Loucy (cell line): ENCODE measurements around the gene ATF5.

Experiments
- H2AFZ ChIP-seq: fragments of 200-600 bp; sonication (generic); 2 replicates; pipeline ENCODE4 v1.6.0; 2016; ENCODE audit warnings: antibody characterized with exemption, mild to moderate bottlenecking, low read length, moderate library complexity
- H3F3A ChIP-seq: fragments of 200-600 bp; 2 replicates; pipeline ENCODE4 v1.6.0; 2016; ENCODE audit warnings: antibody characterized with exemption, low read depth, mild to moderate bottlenecking
- H3K27me3 ChIP-seq: fragments of 200-600 bp; sonication (generic); 2 replicates; pipeline ENCODE4 v1.6.1; 2014; ENCODE audit warnings: low read length, mild to moderate bottlenecking; ENCODE audit not compliant: insufficient read depth, poor library complexity, severe bottlenecking
- H3K36me3 ChIP-seq: fragments of 200-600 bp; sonication (generic); 2 replicates; pipeline ENCODE4 v1.6.1; 2016; ENCODE audit warnings: low read length; ENCODE audit not compliant: insufficient read depth
- H3K4me1 ChIP-seq: fragments of 200-600 bp; sonication (generic); 2 replicates; pipeline ENCODE4 v1.5.1; 2014; ENCODE audit warnings: low read length, mild to moderate bottlenecking; ENCODE audit not compliant: insufficient read depth, poor library complexity, severe bottlenecking
- H3K4me2 ChIP-seq: fragments of 200-600 bp; sonication (generic); 2 replicates; pipeline ENCODE4 v1.6.0; 2014; ENCODE audit warnings: antibody characterized with exemption, low read length, low read depth, mild to moderate bottlenecking; ENCODE audit not compliant: poor library complexity, severe bottlenecking
- H3K4me3 ChIP-seq: fragments of 200-600 bp; sonication (generic); 2 replicates; pipeline ENCODE4 v1.5.1; 2014; ENCODE audit warnings: low read length, mild to moderate bottlenecking, mixed read lengths; ENCODE audit not compliant: poor library complexity, severe bottlenecking
- H3K79me2 ChIP-seq: fragments of 200-600 bp; sonication (generic); 2 replicates; pipeline ENCODE4 v1.6.1; 2014; ENCODE audit warnings: low read length; ENCODE audit not compliant: insufficient read depth
- H3K9ac ChIP-seq: fragments of 200-600 bp; sonication (generic); 2 replicates; pipeline ENCODE4 v1.6.0; 2014; ENCODE audit warnings: mild to moderate bottlenecking, low read depth, low read length, moderate library complexity; ENCODE audit not compliant: poor library complexity, severe bottlenecking
- H3K9me2 ChIP-seq: fragments of 200-600 bp; sonication (generic); replicated peaks from 2 replicates; pipeline ENCODE4 v1.6.1; 2016; ENCODE audit warnings: low read depth, low read length, mixed read lengths
- H3K9me3 ChIP-seq: fragments of 200-600 bp; sonication (generic); 2 replicates; pipeline ENCODE4 v1.6.1; 2014; ENCODE audit warnings: mild to moderate bottlenecking, antibody characterized with exemption, low read length, low read depth; ENCODE audit not compliant: insufficient read depth
- H4K20me1 ChIP-seq: fragments of 200-600 bp; sonication (generic); 2 replicates; pipeline ENCODE4 v1.6.0; 2014; ENCODE audit warnings: antibody characterized with exemption, low read length, mild to moderate bottlenecking; ENCODE audit not compliant: insufficient read depth, poor library complexity, severe bottlenecking
- CTCF ChIP-seq: fragments of 200-600 bp; sonication (generic); conservative IDR thresholded peaks from 2 replicates; pipeline ENCODE4 v1.5.1; 2014; ENCODE audit warnings: mild to moderate bottlenecking, antibody characterized with exemption, low read length
- EZH2phosphoT487 ChIP-seq: fragments of 200-600 bp; IDR thresholded peaks from 2 replicates; pipeline ENCODE4 v1.6.1; 2018; ENCODE audit warnings: antibody characterized with exemption, mild to moderate bottlenecking, moderate library complexity, borderline replicate concordance

Gene ATF5

DNA sequence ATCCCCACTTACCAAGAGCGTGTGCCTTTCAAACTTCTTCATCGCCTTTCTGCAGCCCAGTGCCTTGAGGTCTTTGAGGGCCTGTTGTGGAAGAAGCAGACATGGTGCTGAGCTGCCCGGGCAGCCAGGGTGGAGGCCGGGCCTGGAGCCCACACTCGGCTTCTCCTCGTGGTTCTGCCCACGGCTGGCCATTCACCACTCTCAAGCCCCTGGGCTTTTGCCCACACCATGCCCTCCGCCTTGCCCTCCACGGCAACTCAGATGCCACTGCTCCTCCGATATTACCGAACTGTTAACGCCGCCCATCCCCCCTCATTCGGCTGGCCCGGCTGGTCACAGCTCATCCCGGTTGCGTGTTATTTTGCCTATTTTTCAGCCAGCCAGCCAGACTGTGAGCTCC lies 37.6 kb upstream of the ATF5 start:
- no peak for TF ChIP-seq CTCF
- no peak for TF ChIP-seq EZH2phosphoT487
- Histone ChIP-seq H4K20me1 (no peaks in the 10 kb centered on the region), H3K4me2 (no peak overlapping the region), H3K36me3 (no peaks in the 10 kb centered on the region), H2AFZ (no peak overlapping the region), H3K79me2 (no peaks in the 10 kb centered on the region), H3F3A (no peaks in the 10 kb centered on the region), H3K4me1 (peaks cover 9% of the 10 kb centered on the region), H3K9me3 (no peaks in the 10 kb centered on the region), H3K9me2 (no peaks in the 10 kb centered on the region), H3K27me3 (no peaks in the 10 kb centered on the region), H3K4me3 (no peak overlapping the region), H3K9ac (no peak overlapping the region)

DNA sequence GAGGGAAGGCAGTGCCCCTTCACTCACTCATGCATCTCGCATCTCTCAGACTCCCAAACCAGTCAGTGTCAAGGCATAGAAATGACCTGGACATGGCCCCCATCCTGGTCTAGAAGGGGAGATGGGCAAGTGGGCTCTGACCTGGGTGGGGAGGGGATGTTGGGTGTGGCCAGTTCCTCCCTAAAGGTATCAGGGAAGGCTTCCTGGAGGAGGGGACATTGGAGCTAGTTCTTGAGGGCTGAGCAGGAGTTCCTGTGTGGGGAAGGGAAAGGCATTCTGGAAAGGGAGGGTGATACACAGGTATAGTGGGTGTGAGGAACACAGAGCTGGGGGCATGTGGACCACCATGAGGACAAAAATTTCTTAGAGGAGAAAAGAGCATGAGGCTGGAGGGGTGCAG lies 36.3 kb upstream of the ATF5 start:
- Histone ChIP-seq H3K9me3 (no peaks in the 10 kb centered on the region), H3K9me2 (no peaks in the 10 kb centered on the region), H3K36me3 (no peaks in the 10 kb centered on the region), H3K4me2 (no peak overlapping the region), H3K27me3 (no peaks in the 10 kb centered on the region), H3F3A (no peaks in the 10 kb centered on the region), H3K79me2 (no peaks in the 10 kb centered on the region), H4K20me1 (no peaks in the 10 kb centered on the region), H3K4me3 (no peak overlapping the region), H3K9ac (no peak overlapping the region), H2AFZ (no peak overlapping the region), H3K4me1 (peaks cover 22% of the 10 kb centered on the region)
- TF ChIP-seq CTCF (no peak), EZH2phosphoT487 (no peak)

- Histone ChIP-seq H3K9ac (no peak overlapping the region), H3K36me3 (no peaks in the 10 kb centered on the region), H4K20me1 (no peaks in the 10 kb centered on the region), H3K9me2 (no peaks in the 10 kb centered on the region), H3K9me3 (no peaks in the 10 kb centered on the region), H3K4me1 (peaks cover 27% of the 10 kb centered on the region), H2AFZ (no peak overlapping the region), H3F3A (no peaks in the 10 kb centered on the region), H3K79me2 (no peaks in the 10 kb centered on the region), H3K4me2 (no peak overlapping the region), H3K4me3 (no peak overlapping the region), H3K27me3 (no peaks in the 10 kb centered on the region)
- TF ChIP-seq EZH2phosphoT487 (no peak), CTCF (no peak)
Observed at GRCh38 chr19:49894011-49894664, 34.9 kb upstream of the ATF5 start.
